ENCODE data around the gene ACOT8. TPM values are rescaled to one million over a fixed set of nuclear protein-coding genes. Genes with fewer than 3 reads are reported as not detected.
"Not testable (repeated sequence)": the region's sequence is repeated elsewhere in the genome, so short reads cannot be mapped to it uniquely, and the experiment has no call there.

Gene ACOT8
- total RNA-seq, 4 donors from 2014 or later = 32.3 to 66.2 (median 41.4) TPM

DNA sequence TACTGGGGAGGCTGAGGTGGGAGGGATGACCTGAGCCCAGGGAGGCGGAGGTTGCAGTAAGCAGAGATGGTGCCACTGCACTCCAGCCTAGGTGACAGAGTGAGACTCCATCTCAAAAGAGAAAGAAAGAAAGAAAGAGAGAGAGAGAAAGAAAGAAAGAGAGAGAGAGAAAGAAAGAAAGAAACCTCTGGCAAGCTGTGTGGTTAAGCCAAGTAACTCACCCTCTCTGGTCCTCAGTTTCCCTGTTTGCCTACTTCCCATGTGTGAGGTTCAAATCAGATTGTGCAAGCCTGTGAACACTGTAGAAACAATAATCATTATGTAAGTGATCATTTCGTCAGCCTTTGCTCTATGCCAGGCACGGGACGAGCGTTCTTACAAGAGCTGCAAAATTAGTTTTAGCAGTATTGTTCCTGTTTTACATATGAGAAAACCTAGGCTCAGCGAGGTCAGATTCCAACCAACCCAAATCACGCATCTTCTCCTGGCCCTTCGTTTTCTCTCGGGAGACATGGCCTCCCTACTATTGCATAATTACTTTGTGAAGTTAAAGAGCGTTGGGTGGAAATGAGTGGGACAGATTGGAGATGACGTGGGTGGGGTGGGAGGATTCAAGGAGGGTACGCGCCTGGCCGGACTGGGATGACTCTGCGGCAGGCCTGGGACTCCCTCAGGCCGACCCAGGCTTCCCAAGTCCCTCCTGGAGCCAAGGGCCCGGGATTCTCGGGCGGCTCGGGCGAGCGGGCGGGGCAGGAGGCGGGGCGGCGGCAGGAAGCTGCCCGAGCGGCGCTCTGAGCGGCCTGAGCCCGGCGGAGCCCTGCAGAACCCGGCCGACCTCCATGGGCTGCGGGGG is 23.9 kb downstream of the ACOT8 start, which contains the start of gene SNX21:
SNX21 (plus strand) TSS at position 770 of the 853 bp plus-strand sequence. CDS start 121 bp downstream, outside the sequence.
- peak; percentile 47 to 57 for ATAC-seq
- intact Hi-C loops (cut with DNase I; ENCODE audit: low total_unique reads) (loop anchor here (2.0 kb wide), 1 partner anchor 34 kb away; no protein-coding TSS in a partner anchor), in situ Hi-C loops (cut with MboI; ENCODE audit: low sequenced_read_pairs in 4 of 4) (no loop called here)
- TF ChIP-seq, protein P1, sequence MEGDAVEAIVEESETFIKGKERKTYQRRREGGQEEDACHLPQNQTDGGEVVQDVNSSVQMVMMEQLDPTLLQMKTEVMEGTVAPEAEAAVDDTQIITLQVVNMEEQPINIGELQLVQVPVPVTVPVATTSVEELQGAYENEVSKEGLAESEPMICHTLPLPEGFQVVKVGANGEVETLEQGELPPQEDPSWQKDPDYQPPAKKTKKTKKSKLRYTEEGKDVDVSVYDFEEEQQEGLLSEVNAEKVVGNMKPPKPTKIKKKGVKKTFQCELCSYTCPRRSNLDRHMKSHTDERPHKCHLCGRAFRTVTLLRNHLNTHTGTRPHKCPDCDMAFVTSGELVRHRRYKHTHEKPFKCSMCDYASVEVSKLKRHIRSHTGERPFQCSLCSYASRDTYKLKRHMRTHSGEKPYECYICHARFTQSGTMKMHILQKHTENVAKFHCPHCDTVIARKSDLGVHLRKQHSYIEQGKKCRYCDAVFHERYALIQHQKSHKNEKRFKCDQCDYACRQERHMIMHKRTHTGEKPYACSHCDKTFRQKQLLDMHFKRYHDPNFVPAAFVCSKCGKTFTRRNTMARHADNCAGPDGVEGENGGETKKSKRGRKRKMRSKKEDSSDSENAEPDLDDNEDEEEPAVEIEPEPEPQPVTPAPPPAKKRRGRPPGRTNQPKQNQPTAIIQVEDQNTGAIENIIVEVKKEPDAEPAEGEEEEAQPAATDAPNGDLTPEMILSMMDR (IDR thresholded peaks at IDR 0.05 in 4 of 5, conservative IDR thresholded peaks at IDR 0.05 in 1 of 5) = no peak
- TF ChIP-seq POLR2A (IDR thresholded peaks at IDR 0.05) = no peak
- no peaks in the 10 kb centered on the region for H3K9me3 ChIP-seq
- H3K4me3 ChIP-seq = peak within 1 kb of the TSS; percentile 73 to 80 (median 79)
- DNase-seq = peak; percentile 70 to 87
- H3K27ac ChIP-seq = peak within 1 kb of the TSS; percentile 95 to 97 (median 96)
- peaks cover 46 to 66% of the 10 kb centered on the region in 2 donors for H3K4me1 ChIP-seq
- H3K36me3 ChIP-seq = peaks cover 0 to 13% of the 10 kb centered on the region in 2 donors
- no peaks in the 10 kb centered on the region for H3K27me3 ChIP-seq

DNA sequence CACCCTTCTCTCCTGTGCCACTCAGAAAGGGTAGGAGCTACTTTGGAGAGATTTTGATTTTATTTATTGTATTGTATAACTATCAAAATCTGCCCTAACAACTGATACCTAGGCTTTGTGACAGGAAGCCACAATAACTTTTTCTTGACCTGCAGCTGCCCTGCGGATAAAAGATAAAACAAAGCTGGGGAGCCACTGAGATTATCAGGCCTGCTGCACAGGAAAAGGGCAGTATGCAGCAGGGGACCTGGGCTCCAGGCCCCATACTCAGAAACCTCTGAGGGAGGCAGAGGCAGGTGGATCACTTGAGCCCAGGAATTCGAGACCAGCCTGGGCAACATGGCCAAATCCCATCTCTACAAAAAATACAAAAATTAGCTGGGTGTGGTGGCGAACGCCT is 24.6 kb downstream of the ACOT8 start:
- H3K4me1 ChIP-seq = peaks cover 49 to 66% of the 10 kb centered on the region in 2 donors
- ATAC-seq = no peak

DNA sequence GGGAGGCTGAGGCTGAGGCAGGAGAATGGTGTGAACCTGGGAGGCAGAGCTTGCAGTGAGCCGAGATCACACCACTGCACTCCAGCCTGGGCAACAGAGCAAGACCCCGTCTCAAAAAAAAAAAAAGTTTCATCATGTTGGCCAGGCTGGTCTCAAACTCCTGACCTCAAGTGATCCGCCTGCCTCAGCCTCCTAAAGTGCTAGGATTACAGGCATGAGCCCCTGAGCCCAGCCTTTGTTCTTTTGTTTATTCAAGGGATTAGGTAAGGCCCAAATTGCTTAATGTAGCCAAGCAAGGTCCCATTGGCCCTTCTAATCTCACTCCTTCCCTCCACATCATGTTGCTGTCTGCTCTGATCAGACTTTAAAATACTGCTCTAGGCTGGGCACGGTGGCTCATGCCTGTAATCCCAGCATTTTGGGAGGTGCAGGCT is 27.5 kb downstream of the ACOT8 start:
- H3K27ac ChIP-seq = peak overlapping the region; percentile 95 to 97 (median 96)
- in situ Hi-C loops (cut with MboI; ENCODE audit: low sequenced_read_pairs in 4 of 4) = loop anchor here in 1 of 4 donors (10.0 kb wide), 1 partner anchor 115 kb away; no protein-coding TSS in a partner anchor
- not testable (repeated sequence) for H3K36me3 ChIP-seq

More for the DNA sequence above, 24.6 kb downstream of the ACOT8 start:
- H3K27me3 ChIP-seq = no peaks in the 10 kb centered on the region
- DNase-seq = no peak
- H3K4me3 ChIP-seq = peak overlapping the region in 2 of 4 donors; percentile 73 to 79
- intact Hi-C loops (cut with DNase I; ENCODE audit: low total_unique reads) = loop anchor here (2.0 kb wide), 1 partner anchor 34 kb away; no protein-coding TSS in a partner anchor
- in situ Hi-C loops (cut with MboI; ENCODE audit: low sequenced_read_pairs in 4 of 4) = no loop called here
- no peaks in the 10 kb centered on the region for H3K9me3 ChIP-seq
- TF ChIP-seq POLR2A (IDR thresholded peaks at IDR 0.05) = no peak
- TF ChIP-seq, protein P1 (IDR thresholded peaks at IDR 0.05 in 4 of 5, conservative IDR thresholded peaks at IDR 0.05 in 1 of 5) = no peak
- peak overlapping the region; percentile 95 to 97 (median 96) for H3K27ac ChIP-seq
- peaks cover 0 to 6% of the 10 kb centered on the region in 2 donors for H3K36me3 ChIP-seq

DNA sequence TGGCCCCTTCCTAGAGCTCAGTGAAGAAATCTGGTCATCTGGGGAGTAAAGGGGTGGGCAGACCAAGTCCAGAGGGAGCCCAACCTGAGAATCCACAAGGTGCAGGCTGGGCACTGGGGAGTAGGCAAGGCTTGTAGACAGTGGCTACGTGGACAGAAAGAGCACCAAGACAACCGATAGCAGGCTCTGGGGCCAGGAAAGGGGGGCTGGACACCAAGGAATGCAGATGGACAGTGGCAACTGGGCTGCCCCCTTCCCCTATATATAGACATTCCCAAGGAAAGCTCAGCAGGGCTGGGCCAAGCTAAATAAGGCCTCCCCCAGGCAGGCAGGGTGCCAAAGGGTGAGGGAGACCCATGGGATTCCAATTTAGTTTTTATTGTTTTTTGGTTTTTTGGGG is 28.6 kb downstream of the ACOT8 start:
- Histone ChIP-seq H3K4me3 (peak overlapping the region in 2 of 4 donors; percentile 15 to 63), H3K36me3 (peaks cover 0 to 5% of the 10 kb centered on the region in 2 donors), H3K27ac (peak overlapping the region; percentile 95 to 97 (median 96)), H3K9me3 (no peaks in the 10 kb centered on the region), H3K4me1 (peaks cover 56 to 64% of the 10 kb centered on the region in 2 donors), H3K27me3 (no peaks in the 10 kb centered on the region)
- intact Hi-C loops (cut with DNase I; ENCODE audit: low total_unique reads) (no loop called here), in situ Hi-C loops (cut with MboI; ENCODE audit: low sequenced_read_pairs in 4 of 4) (loop anchor here in 1 of 4 donors (10.0 kb wide), 1 partner anchor 116 kb away; no protein-coding TSS in a partner anchor)
- ATAC-seq (peak; percentile 30 to 53), DNase-seq (peak; percentile 74 to 94)
- TF ChIP-seq, protein P1 (IDR thresholded peaks at IDR 0.05 in 4 of 5, conservative IDR thresholded peaks at IDR 0.05 in 1 of 5) = no peak
- TF ChIP-seq POLR2A (IDR thresholded peaks at IDR 0.05) = peak in 1 of 2 donors; percentile 60

More for the DNA sequence above, 27.5 kb downstream of the ACOT8 start:
- H3K27me3 ChIP-seq; DNase-seq; ATAC-seq; intact Hi-C loops (cut with DNase I; ENCODE audit: low total_unique reads); H3K9me3 ChIP-seq; H3K4me3 ChIP-seq: not testable (repeated sequence)
- H3K4me1 ChIP-seq = peaks cover 49 to 60% of the 10 kb centered on the region in 2 donors
